Activated T-helper 17 cell treated with anti-CD3 and anti-CD28 coated beads, Interleukin-2, amount 50 U/mL, for 72 hours (primary cell): ENCODE results near the gene MYO10. TPM values are rescaled to one million over a fixed set of nuclear protein-coding genes. Genes with fewer than 3 reads are reported as not detected.

Source experiments
- ATAC-seq: fragments of 150-1000 bp; cut with Tn5 transposase; replicated peaks from 2 replicates; pipeline ENCODE4 v1.10.0; 2021; ENCODE audit warnings: mild to moderate bottlenecking, moderate library complexity
- H3K27ac Mint-ChIP-seq: one replicate; pipeline ENCODE4 v1.8.0; 2022; ENCODE audit warnings: mixed read lengths
- H3K27me3 Mint-ChIP-seq: one replicate; pipeline ENCODE4 v1.8.0; 2022; ENCODE audit warnings: mixed read lengths
- H3K36me3 Mint-ChIP-seq: one replicate; pipeline ENCODE4 v1.8.0; 2022; ENCODE audit warnings: low read depth, mild to moderate bottlenecking, mixed read lengths
- H3K4me1 Mint-ChIP-seq: one replicate; pipeline ENCODE4 v1.8.0; 2022; ENCODE audit warnings: mixed read lengths
- H3K4me3 Mint-ChIP-seq: one replicate; pipeline ENCODE4 v1.8.0; 2022; ENCODE audit warnings: mild to moderate bottlenecking, mixed read lengths
- H3K9me3 Mint-ChIP-seq: one replicate; pipeline ENCODE4 v1.8.0; 2022; ENCODE audit warnings: mixed read lengths
- total RNA-seq, 2 donors: library from RNA; stranded (reverse); gene quantifications; one replicate each; pipeline ENCODE4 v1.2.3, GENCODE V29; 2022

MYO10 gene
- total RNA-seq, 2 donors from 2014 or later = 0.34 to 0.80 TPM

GRCh38 chr5:16957304-16958196 lies 21.5 kb upstream of the MYO10 start:
- Mint-ChIP-seq H3K9me3 (no peaks in the 10 kb centered on the region), H3K4me3 (no peak overlapping the region), H3K27ac (no peak overlapping the region), H3K27me3 (no peaks in the 10 kb centered on the region), H3K36me3 (no peaks in the 10 kb centered on the region), H3K4me1 (no peaks in the 10 kb centered on the region)
- ATAC-seq = no peak

- Mint-ChIP-seq H3K4me3 (no peak overlapping the region), H3K4me1 (no peaks in the 10 kb centered on the region), H3K36me3 (no peaks in the 10 kb centered on the region), H3K27ac (no peak overlapping the region), H3K27me3 (no peaks in the 10 kb centered on the region), H3K9me3 (no peaks in the 10 kb centered on the region)
- ATAC-seq = no peak
These were observed 17.6 kb upstream of the MYO10 start for GRCh38 chr5:16953729-16954128.

GRCh38 chr5:16952968-16953671 lies 17.0 kb upstream of the MYO10 start:
- H3K27ac Mint-ChIP-seq = no peak overlapping the region
- H3K36me3 Mint-ChIP-seq = no peaks in the 10 kb centered on the region
- H3K9me3 Mint-ChIP-seq = peaks cover 4% of the 10 kb centered on the region
- H3K4me3 Mint-ChIP-seq = no peak overlapping the region
- no peak for ATAC-seq
- peaks cover 3% of the 10 kb centered on the region for H3K27me3 Mint-ChIP-seq
- H3K4me1 Mint-ChIP-seq = no peaks in the 10 kb centered on the region

GRCh38 chr5:16946725-16947124 lies 10.6 kb upstream of the MYO10 start:
- Mint-ChIP-seq H3K4me3 (no peak overlapping the region), H3K9me3 (peaks cover 17% of the 10 kb centered on the region), H3K4me1 (no peaks in the 10 kb centered on the region), H3K27me3 (peaks cover 3% of the 10 kb centered on the region), H3K27ac (no peak overlapping the region), H3K36me3 (no peaks in the 10 kb centered on the region)
- ATAC-seq = no peak

GRCh38 chr5:16944816-16945562 lies 8.9 kb upstream of the MYO10 start:
- no peak for ATAC-seq
- no peaks in the 10 kb centered on the region for H3K36me3 Mint-ChIP-seq

GRCh38 chr5:16943846-16944678 lies 8.0 kb upstream of the MYO10 start:
- no peaks in the 10 kb centered on the region for H3K36me3 Mint-ChIP-seq
- peaks cover 17% of the 10 kb centered on the region for H3K9me3 Mint-ChIP-seq
- H3K4me3 Mint-ChIP-seq = no peak overlapping the region
- H3K27me3 Mint-ChIP-seq = peaks cover 9% of the 10 kb centered on the region
- no peaks in the 10 kb centered on the region for H3K4me1 Mint-ChIP-seq
- H3K27ac Mint-ChIP-seq = no peak overlapping the region
- ATAC-seq = no peak

More at GRCh38 chr5:16944816-16945562, 8.9 kb upstream of the MYO10 start:
- Mint-ChIP-seq H3K4me1 (no peaks in the 10 kb centered on the region), H3K9me3 (peaks cover 17% of the 10 kb centered on the region), H3K27ac (no peak overlapping the region), H3K4me3 (no peak overlapping the region), H3K27me3 (peaks cover 8% of the 10 kb centered on the region)

- peaks cover 4% of the 10 kb centered on the region for H3K9me3 Mint-ChIP-seq
- H3K27me3 Mint-ChIP-seq = peaks cover 46% of the 10 kb centered on the region
- H3K4me1 Mint-ChIP-seq = peaks cover 6% of the 10 kb centered on the region
- H3K27ac Mint-ChIP-seq = no peak overlapping the region
- H3K36me3 Mint-ChIP-seq = no peaks in the 10 kb centered on the region
- ATAC-seq = no peak
- H3K4me3 Mint-ChIP-seq = peak overlapping the region; percentile 62
These were observed 1.5 kb upstream of the MYO10 start for GRCh38 chr5:16937503-16938161.

- Mint-ChIP-seq H3K27me3 (peaks cover 52% of the 10 kb centered on the region), H3K27ac (no peak overlapping the region), H3K9me3 (no peaks in the 10 kb centered on the region), H3K4me1 (peaks cover 6% of the 10 kb centered on the region), H3K4me3 (peak overlapping the region; percentile 62), H3K36me3 (no peaks in the 10 kb centered on the region)
- no peak for ATAC-seq
These were observed 926 bp upstream of the MYO10 start for GRCh38 chr5:16936989-16937438.

- peak; percentile 44 for ATAC-seq
- peaks cover 6% of the 10 kb centered on the region for H3K4me1 Mint-ChIP-seq
- H3K27ac Mint-ChIP-seq = no peak overlapping the region
These were observed 598 bp downstream of the MYO10 start for GRCh38 chr5:16935231-16936149.

GRCh38 chr5:16934677-16935153 lies 1.4 kb downstream of the MYO10 start:
- no peaks in the 10 kb centered on the region for H3K9me3 Mint-ChIP-seq
- ATAC-seq = no peak
- H3K4me3 Mint-ChIP-seq = peak overlapping the region; percentile 62
- no peak overlapping the region for H3K27ac Mint-ChIP-seq
- H3K4me1 Mint-ChIP-seq = peaks cover 6% of the 10 kb centered on the region
- H3K36me3 Mint-ChIP-seq = no peaks in the 10 kb centered on the region
- H3K27me3 Mint-ChIP-seq = peaks cover 54% of the 10 kb centered on the region

More at GRCh38 chr5:16935231-16936149, 598 bp downstream of the MYO10 start:
- H3K36me3 Mint-ChIP-seq = no peaks in the 10 kb centered on the region
- peaks cover 55% of the 10 kb centered on the region for H3K27me3 Mint-ChIP-seq
- H3K9me3 Mint-ChIP-seq = no peaks in the 10 kb centered on the region
- H3K4me3 Mint-ChIP-seq = peak overlapping the region; percentile 62

GRCh38 chr5:16934123-16934522 lies 2.0 kb downstream of the MYO10 start:
- Mint-ChIP-seq H3K4me1 (peaks cover 6% of the 10 kb centered on the region), H3K4me3 (peak overlapping the region; percentile 62), H3K36me3 (no peaks in the 10 kb centered on the region), H3K27me3 (peaks cover 54% of the 10 kb centered on the region), H3K27ac (no peak overlapping the region), H3K9me3 (no peaks in the 10 kb centered on the region)
- ATAC-seq = no peak

- Mint-ChIP-seq H3K4me3 (no peak overlapping the region), H3K27me3 (peaks cover 54% of the 10 kb centered on the region), H3K4me1 (peaks cover 6% of the 10 kb centered on the region), H3K36me3 (no peaks in the 10 kb centered on the region), H3K9me3 (no peaks in the 10 kb centered on the region), H3K27ac (no peak overlapping the region)
- no peak for ATAC-seq
These were observed 2.8 kb downstream of the MYO10 start for GRCh38 chr5:16933337-16933736.
